RWPE1 (cell line): ENCODE measurements around the gene DNAJB12.
"Not testable (repeated sequence)": the region's sequence is repeated elsewhere in the genome, so short reads cannot be mapped to it uniquely, and the experiment has no call there.

Experiments used
- CTCF ChIA-PET: fragments of 350-600 bp; sonication (Branson Sonifier 250); formaldehyde crosslinking; extraction: SDS; loops from one replicate; lab custom pipeline; 2021; lab: Yijun Ruan, JAX
- POLR2A ChIA-PET: fragments of 400-600 bp; formaldehyde crosslinking; extraction: SDS; loops from one replicate; lab custom pipeline; 2020; ENCODE audit warnings: antibody characterized with exemption; ENCODE audit not compliant: low non-redundant PET; lab: Yijun Ruan, JAX
- DNase-seq: peaks from one replicate; pipeline ENCODE4 v3.0.0; 2012; ENCODE audit warnings: low spot score
- H3K27ac ChIP-seq: fragments of 450-650 bp; 2 replicates; pipeline ENCODE4 v1.5.1; 2017
- CTCF ChIP-seq: fragments of 450-650 bp; conservative IDR thresholded peaks from 2 replicates; pipeline ENCODE4 v1.5.1; 2017; ENCODE audit warnings: low read depth, mild to moderate bottlenecking

Gene DNAJB12

GRCh38 chr10:72355214-72355555 lies 466 bp upstream of the DNAJB12 start:
- TF ChIP-seq CTCF: no peak
- ChIA-PET CTCF (interaction anchor here (0.6 kb wide), 1 partner anchor 96 kb away, joined by 4 read pairs; no protein-coding TSS in a partner anchor), POLR2A (interaction anchor here (0.5 to 0.6 kb wide), 2 partner anchors 23 to 36 kb away, joined by 3 to 6 read pairs; no protein-coding TSS in a partner anchor)
- DNase-seq: no peak
- peak overlapping the region; percentile 95 for H3K27ac ChIP-seq

DNA sequence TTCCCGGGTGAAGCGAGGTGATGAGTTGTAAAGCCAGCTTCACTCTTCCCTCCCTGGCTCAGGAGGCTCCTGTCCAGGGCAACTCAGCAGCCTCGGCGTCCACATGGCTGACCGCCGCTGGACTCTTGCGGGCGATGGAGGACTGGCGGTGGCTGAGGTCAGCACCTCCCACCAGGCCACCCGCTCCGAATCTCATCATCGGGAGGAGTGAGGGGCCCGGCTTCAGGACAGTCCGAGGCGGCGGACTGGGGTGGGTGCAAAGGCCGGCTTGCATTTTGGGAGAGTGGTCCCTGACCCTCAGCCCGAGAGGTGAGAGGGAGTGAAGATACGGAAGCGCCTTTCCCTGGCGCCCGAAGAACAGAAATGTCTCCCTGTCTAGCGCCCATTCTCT lies 759 bp downstream of the DNAJB12 start:
- ChIA-PET POLR2A (interaction anchor here (0.5 kb wide), 1 partner anchor 33 kb away, joined by 3 read pairs; no protein-coding TSS in a partner anchor), CTCF (interaction anchor here (0.6 to 1.2 kb wide), 2 partner anchors 14 to 522 kb away, joined by 3 to 4 read pairs; no protein-coding TSS in a partner anchor)
- TF ChIP-seq CTCF: no peak
- no peak for DNase-seq
- H3K27ac ChIP-seq: peak overlapping the region; percentile 95

DNA sequence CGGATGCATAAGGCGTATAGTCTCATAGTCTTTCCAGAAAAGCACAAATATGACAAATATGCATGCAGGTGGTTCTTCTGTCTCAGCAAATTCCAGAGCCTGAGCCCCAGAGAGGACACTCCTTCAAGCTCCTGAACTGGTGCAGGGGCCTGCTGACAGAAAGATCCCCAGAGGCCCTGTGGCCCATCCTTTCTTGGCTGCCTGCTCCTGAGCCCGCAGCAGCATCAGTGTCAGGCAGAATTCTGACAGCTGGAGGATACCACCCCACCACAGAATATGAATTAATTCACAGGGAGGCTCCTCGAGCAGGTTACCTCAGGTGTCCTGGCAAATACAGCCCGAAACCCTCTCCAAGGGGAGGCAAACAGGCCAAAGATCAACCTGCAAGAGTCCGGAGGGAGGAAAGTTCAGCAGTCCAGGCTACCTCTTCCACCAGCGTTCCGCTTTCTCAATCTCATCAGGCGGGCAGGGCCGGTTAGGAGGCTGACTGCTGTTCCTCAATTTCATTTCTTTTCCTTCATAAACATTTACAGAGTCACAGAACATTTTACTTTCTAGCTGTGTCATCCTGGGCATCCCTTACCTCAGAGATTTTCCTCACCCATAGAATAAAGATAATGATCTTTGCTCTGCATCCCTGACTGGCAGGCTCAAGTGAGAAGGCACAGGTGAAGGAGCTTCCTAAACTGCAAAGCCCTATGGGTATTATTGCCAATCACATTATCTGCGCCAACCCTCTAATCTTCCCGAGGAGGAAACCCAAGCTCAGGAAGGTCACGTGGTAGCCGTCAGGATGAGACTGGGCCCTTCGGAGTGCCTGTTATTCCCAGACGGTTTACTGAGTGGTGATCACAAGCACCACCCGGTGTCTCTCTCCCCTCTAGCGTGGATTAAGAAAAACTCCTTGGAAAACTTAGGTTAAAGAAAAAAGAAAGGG lies 1.4 kb downstream of the DNAJB12 start:
- POLR2A ChIA-PET: interaction anchor here (0.5 kb wide), 1 partner anchor 32 kb away, joined by 3 read pairs; no protein-coding TSS in a partner anchor
- CTCF ChIA-PET: interaction anchor here (0.6 to 1.2 kb wide), 3 partner anchors 13 to 522 kb away, joined by 3 to 4 read pairs (median 3); no protein-coding TSS in a partner anchor
- peak overlapping the region; percentile 95 for H3K27ac ChIP-seq
- peak; percentile 38 for DNase-seq
- TF ChIP-seq CTCF: no peak

GRCh38 chr10:72351479-72351878 lies 3.2 kb downstream of the DNAJB12 start:
- TF ChIP-seq CTCF: no peak
- peak overlapping the region; percentile 38 for H3K27ac ChIP-seq
- no peak for DNase-seq
- CTCF ChIA-PET: interaction anchor here (0.6 to 1.2 kb wide), 2 partner anchors 12 to 434 kb away, joined by 3 read pairs; no protein-coding TSS in a partner anchor
- POLR2A ChIA-PET: no interaction called here

- peak overlapping the region; percentile 24 for H3K27ac ChIP-seq
- no peak for DNase-seq
- ChIA-PET POLR2A (no interaction called here), CTCF (interaction anchor here (0.6 to 2.0 kb wide), 3 partner anchors 12 to 960 kb away, joined by 4 to 6 read pairs (median 4); no protein-coding TSS in a partner anchor)
- TF ChIP-seq CTCF: no peak
These were observed 5.3 kb downstream of the DNAJB12 start for GRCh38 chr10:72349438-72349837.

GRCh38 chr10:72348282-72348681 lies 6.4 kb downstream of the DNAJB12 start:
- ChIA-PET POLR2A (no interaction called here), CTCF (interaction anchor here (0.5 to 2.0 kb wide), 2 partner anchors 11 to 427 kb away, joined by 3 to 6 read pairs; no protein-coding TSS in a partner anchor)
- DNase-seq: no peak
- no peak for TF ChIP-seq CTCF
- H3K27ac ChIP-seq: peak overlapping the region; percentile 24

DNA sequence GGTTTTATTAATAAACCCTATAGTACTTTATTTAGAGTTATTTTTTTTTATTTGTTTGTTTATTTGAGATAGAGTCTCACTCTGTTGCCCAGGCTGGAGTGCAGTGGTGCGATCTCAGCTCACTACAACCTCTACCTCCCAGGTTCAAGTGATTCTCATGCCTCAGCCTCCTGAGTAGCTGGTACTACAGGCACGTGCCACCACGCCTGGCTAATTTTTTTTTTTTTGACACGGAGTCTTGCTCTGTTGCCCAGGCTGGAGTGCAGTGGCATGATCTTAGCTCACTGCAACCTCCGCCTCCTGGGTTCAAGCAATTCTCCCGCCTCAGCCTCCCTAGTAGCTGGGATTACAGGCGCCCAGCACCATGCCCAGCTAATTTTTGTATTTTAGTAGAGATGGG lies 8.6 kb downstream of the DNAJB12 start:
- peak overlapping the region; percentile 26; the same call in 1 of the 2 replicates for H3K27ac ChIP-seq
- POLR2A ChIA-PET, DNase-seq: not testable (repeated sequence)
- CTCF ChIA-PET: interaction anchor here (1.5 kb wide), 1 partner anchor 9 kb away, joined by 7 read pairs; no protein-coding TSS in a partner anchor
